H1 (cell line): Measurements from ENCODE around the gene SRSF8.

Experiments
- EZH2 ChIP-seq: fragments of 200-600 bp; sonication (generic); IDR thresholded peaks from 2 replicates; pipeline ENCODE4 v1.7.1; 2012; ENCODE audit warnings: low read depth, mild to moderate bottlenecking, moderate library complexity, low read length, inconsistent platforms; ENCODE audit not compliant: severe bottlenecking
- HDAC2 ChIP-seq, 2 experiments: fragments of 300-600 bp in 1 of 2; sonication (generic) in 1 of 2; IDR thresholded peaks; 2 replicates each; pipeline ENCODE4 v1.6.1; 2011 to 2012; ENCODE audit warnings: low read depth in 2 of 2, low read length in 2 of 2, mild to moderate bottlenecking in 2 of 2, moderate library complexity in 2 of 2, borderline replicate concordance in 1 of 2, inconsistent platforms in 1 of 2
- POLR2A ChIP-seq, 2 experiments: IDR thresholded peaks; 1 replicate in 1 of 2; 2 replicates in 1 of 2; pipeline ENCODE4 v1.6.1; 2011; ENCODE audit warnings: low read depth in 2 of 2, low read length in 2 of 2, mild to moderate bottlenecking in 2 of 2; ENCODE audit errors: control extremely low read depth in 1 of 2
- POLR2AphosphoS5 ChIP-seq: IDR thresholded peaks from 2 replicates; pipeline ENCODE4 v1.6.1; 2011; ENCODE audit warnings: low read depth, low read length
- RAD21 ChIP-seq, 2 experiments: IDR thresholded peaks in 1 of 2; conservative IDR thresholded peaks in 1 of 2; 2 replicates each; pipeline ENCODE4 v1.6.1; 2011; ENCODE audit warnings: low read depth in 2 of 2, low read length in 2 of 2, improper control_type of control experiment in 1 of 2, inconsistent platforms in 1 of 2, mild to moderate bottlenecking in 1 of 2, moderate library complexity in 1 of 2

DNA sequence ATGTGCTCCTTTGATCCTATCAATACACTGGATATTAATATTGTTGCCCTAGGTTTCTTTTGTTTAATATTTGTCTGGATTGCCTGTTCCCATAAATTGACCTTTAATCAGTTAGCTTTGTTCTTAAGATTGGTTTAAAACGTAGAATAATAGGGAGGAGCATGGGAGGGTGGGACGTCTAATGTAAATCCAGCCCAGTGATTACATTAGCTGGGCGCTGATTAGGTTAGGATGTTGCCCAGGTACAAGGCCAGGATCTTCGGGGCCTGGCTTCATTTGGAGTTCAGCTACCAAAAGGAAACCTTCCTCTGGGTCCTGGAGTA is at the start of gene SRSF8:
- TF ChIP-seq POLR2A (IDR thresholded peaks at IDR 0.05; ENCODE audit: control extremely low read depth in 1 of 2, low read depth in 2 of 2, low read length in 2 of 2): no peak; a peak in 1 of 3 replicates
- TF ChIP-seq HDAC2 (IDR thresholded peaks at IDR 0.05; ENCODE audit: borderline replicate concordance in 1 of 2, low read depth in 2 of 2, low read length in 2 of 2): no peak
- no peak for TF ChIP-seq RAD21 (IDR thresholded peaks at IDR 0.05 in 1 of 2, conservative IDR thresholded peaks at IDR 0.05 in 1 of 2; ENCODE audit: low read depth in 2 of 2, low read length in 2 of 2)
- no peak for TF ChIP-seq POLR2AphosphoS5
- no peak for TF ChIP-seq EZH2
